Esophagus squamous epithelium (tissue), 5 donors: ENCODE data around the gene UBXN1. TPM values are rescaled to one million over a fixed set of nuclear protein-coding genes. Genes with fewer than 3 reads are reported as not detected.

Experiments
- DNase-seq: peaks from one replicate; lab custom pipeline; 2025; lab: John Stamatoyannopoulos, UW
- H3K27ac ChIP-seq, 4 donors: fragments of 200-600 bp; sonication (generic); one replicate each; pipeline ENCODE4 v1.5.1; 2016 to 2019; ENCODE audit warnings: mild to moderate bottlenecking in 1 of 4
- H3K27me3 ChIP-seq, 4 donors: fragments of 200-600 bp; sonication (generic); 1 replicate in 3 of 4; 2 replicates in 1 of 4; pipeline versions ENCODE4 v1.5.1 to v1.6.0; 2017 to 2021; ENCODE audit warnings: antibody characterized with exemption in 1 of 4
- H3K36me3 ChIP-seq, 3 donors: fragments of 200-600 bp; sonication (generic); one replicate each; pipeline ENCODE4 v1.5.1; 2016 to 2019
- H3K4me1 ChIP-seq, 3 donors: fragments of 200-600 bp; sonication (generic); one replicate each; pipeline ENCODE4 v1.5.1; 2017 to 2019
- H3K4me3 ChIP-seq, 4 donors: fragments of 200-600 bp; sonication (generic); 1 replicate in 3 of 4; 2 replicates in 1 of 4; pipeline ENCODE4 v1.5.1; 2016 to 2019; ENCODE audit warnings: mild to moderate bottlenecking in 2 of 4, moderate library complexity in 1 of 4
- H3K9me3 ChIP-seq, 3 donors: fragments of 200-600 bp; sonication (generic); one replicate each; pipeline ENCODE4 v1.5.1; 2016 to 2019
- POLR2A ChIP-seq, 4 donors: fragments of 450-650 bp; IDR thresholded peaks; one replicate each; pipeline ENCODE4 v1.6.1; 2017; ENCODE audit warnings: antibody characterized with exemption in 4 of 4, mild to moderate bottlenecking in 4 of 4, moderate library complexity in 3 of 4
- WGBS, 2 donors: methylation state at CpG; one replicate each; pipeline ENCODE4 v1.1.5; 2018; 5-methylcytosine and 5-hydroxymethylcytosine counted together
- intact Hi-C: fragments of 100-400 bp; cut with DNase I; formaldehyde crosslinking; loops from one replicate; pipeline ENCODE4 v1.15.0; 2022
- total RNA-seq, 4 donors: library from RNA; depleted of rRNA; stranded (reverse); fragments of >200 nt; gene quantifications; one replicate each; pipeline ENCODE4 v1.1.0, GENCODE V29; 2016
- TF ChIP-seq, protein P1 (sequence below), 6 experiments: fragments of 450-650 bp in 4 of 6; fragments of 200-600 bp in 2 of 6; sonication (generic) in 2 of 6; IDR thresholded peaks; one replicate each; pipeline ENCODE4 v1.5.1; 2016 to 2019; ENCODE audit warnings: antibody characterized with exemption in 6 of 6, mild to moderate bottlenecking in 4 of 6, moderate library complexity in 4 of 6
- donor health status: DM: yes; HTN: yes; CAD: no.

Gene UBXN1
- total RNA-seq, 4 donors from 2014 or later: 67.3 to 148 (median 86.1) TPM

DNA sequence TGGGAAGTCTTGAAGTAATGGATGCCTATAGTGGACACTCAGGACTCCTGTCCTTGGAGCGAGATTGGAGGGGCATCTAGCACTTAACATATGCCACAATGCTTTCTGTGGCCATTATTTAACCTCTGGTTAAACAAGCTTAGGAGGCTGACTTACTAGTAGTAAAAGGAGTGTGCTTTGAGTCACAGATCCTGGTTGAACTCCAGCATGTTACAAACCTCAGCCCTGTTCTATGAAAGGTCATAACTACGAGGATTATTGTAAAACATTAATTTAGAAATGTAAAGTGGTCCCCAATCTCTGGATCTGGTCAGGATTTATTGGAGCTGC is 5.7 kb downstream of the UBXN1 start:
- no peak for DNase-seq
- Histone ChIP-seq H3K36me3 (peaks cover 0 to 54% (median 9%) of the 10 kb centered on the region in 3 donors), H3K4me1 (peaks cover 19 to 83% (median 36%) of the 10 kb centered on the region in 3 donors), H3K9me3 (no peaks in the 10 kb centered on the region), H3K4me3 (peak overlapping the region in 2 of 4 donors; percentile 75 to 85), H3K27ac (peak overlapping the region; percentile 92 to 95 (median 93)), H3K27me3 (no peaks in the 10 kb centered on the region)
- intact Hi-C loops: loop anchor here (5.0 kb wide), 1 partner anchor 76 kb away; no protein-coding TSS in a partner anchor
- 59 to 75% methylated on average over 2 of the region's 2 CpGs for WGBS, 2 donors
- no peak for TF ChIP-seq POLR2A (IDR thresholded peaks at IDR 0.05)
- TF ChIP-seq, protein P1, sequence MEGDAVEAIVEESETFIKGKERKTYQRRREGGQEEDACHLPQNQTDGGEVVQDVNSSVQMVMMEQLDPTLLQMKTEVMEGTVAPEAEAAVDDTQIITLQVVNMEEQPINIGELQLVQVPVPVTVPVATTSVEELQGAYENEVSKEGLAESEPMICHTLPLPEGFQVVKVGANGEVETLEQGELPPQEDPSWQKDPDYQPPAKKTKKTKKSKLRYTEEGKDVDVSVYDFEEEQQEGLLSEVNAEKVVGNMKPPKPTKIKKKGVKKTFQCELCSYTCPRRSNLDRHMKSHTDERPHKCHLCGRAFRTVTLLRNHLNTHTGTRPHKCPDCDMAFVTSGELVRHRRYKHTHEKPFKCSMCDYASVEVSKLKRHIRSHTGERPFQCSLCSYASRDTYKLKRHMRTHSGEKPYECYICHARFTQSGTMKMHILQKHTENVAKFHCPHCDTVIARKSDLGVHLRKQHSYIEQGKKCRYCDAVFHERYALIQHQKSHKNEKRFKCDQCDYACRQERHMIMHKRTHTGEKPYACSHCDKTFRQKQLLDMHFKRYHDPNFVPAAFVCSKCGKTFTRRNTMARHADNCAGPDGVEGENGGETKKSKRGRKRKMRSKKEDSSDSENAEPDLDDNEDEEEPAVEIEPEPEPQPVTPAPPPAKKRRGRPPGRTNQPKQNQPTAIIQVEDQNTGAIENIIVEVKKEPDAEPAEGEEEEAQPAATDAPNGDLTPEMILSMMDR (IDR thresholded peaks at IDR 0.05): no peak

- peaks cover 0 to 54% (median 0%) of the 10 kb centered on the region in 3 donors for H3K36me3 ChIP-seq
- peaks cover 26 to 83% (median 38%) of the 10 kb centered on the region in 3 donors for H3K4me1 ChIP-seq
- WGBS, 2 donors: 0% methylated on average over 2 to 23 of the region's 59 CpGs
- intact Hi-C loops: loop anchor here (5.0 kb wide), 1 partner anchor 74 kb away; no protein-coding TSS in a partner anchor
- DNase-seq: peak; percentile 40
- peak within 1 kb of the TSS; percentile 75 to 96 (median 82) for H3K4me3 ChIP-seq
- no peaks in the 10 kb centered on the region for H3K27me3 ChIP-seq
- TF ChIP-seq, protein P1 (IDR thresholded peaks at IDR 0.05): peak in 1 of 6 experiments; percentile 9
- peak in 2 of 4 donors; percentile 46 to 67 for TF ChIP-seq POLR2A (IDR thresholded peaks at IDR 0.05)
- peak within 1 kb of the TSS; percentile 92 to 95 (median 93) for H3K27ac ChIP-seq
- H3K9me3 ChIP-seq: no peaks in the 10 kb centered on the region
Measured at GRCh38 chr11:62671608-62672389, 7.1 kb downstream of the UBXN1 start, which contains the start of the genes LBHD1 and UQCC3. Gene LBHD1, minus strand, starts transcription at chr11:62672267. Its CDS starts 2,236 bp downstream, at chr11:62670031. Gene UQCC3, plus strand, starts transcription at chr11:62671673. Its CDS starts 73 bp downstream, at chr11:62671746.

DNA sequence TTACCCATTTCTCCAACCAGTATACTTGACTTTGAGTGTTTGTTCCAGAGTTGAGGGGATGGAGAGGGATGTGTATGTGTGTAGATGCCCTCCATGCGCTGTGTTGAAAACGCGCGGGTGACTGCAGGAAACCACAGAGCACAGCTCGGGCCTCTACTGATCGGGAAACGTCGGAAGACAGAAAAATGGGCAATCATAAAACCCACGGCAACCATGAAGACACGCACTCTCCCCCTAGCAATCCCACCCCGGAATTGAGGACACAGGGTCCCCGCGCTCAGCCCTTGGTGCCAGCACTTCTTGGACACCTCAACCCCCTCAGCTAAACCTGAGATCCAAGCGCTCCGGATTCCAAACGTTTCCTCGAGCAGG is 7.7 kb downstream of the UBXN1 start:
- 0% methylated on average over 17 of the region's 17 CpGs for WGBS, 2 donors
- Histone ChIP-seq H3K4me3 (peak overlapping the region; percentile 75 to 96 (median 82)), H3K27me3 (no peaks in the 10 kb centered on the region), H3K36me3 (peaks cover 0 to 53% (median 4%) of the 10 kb centered on the region in 3 donors), H3K4me1 (peaks cover 32 to 83% (median 42%) of the 10 kb centered on the region in 3 donors), H3K9me3 (no peaks in the 10 kb centered on the region), H3K27ac (peak overlapping the region; percentile 92 to 95 (median 93))
- intact Hi-C loops: loop anchor here (5.0 kb wide), 1 partner anchor 74 kb away; no protein-coding TSS in a partner anchor
- TF ChIP-seq POLR2A (IDR thresholded peaks at IDR 0.05): no peak
- TF ChIP-seq, protein P1 (IDR thresholded peaks at IDR 0.05): no peak
- DNase-seq: no peak

- intact Hi-C loops: loop anchor here (5.0 kb wide), 1 partner anchor 72 kb away; no protein-coding TSS in a partner anchor
- H3K4me1 ChIP-seq: peaks cover 34 to 78% (median 44%) of the 10 kb centered on the region in 3 donors
- DNase-seq: no peak
- peak overlapping the region in 2 of 4 donors; percentile 22 to 95 for H3K27ac ChIP-seq
- no peaks in the 10 kb centered on the region for H3K9me3 ChIP-seq
- no peak overlapping the region for H3K4me3 ChIP-seq
- no peaks in the 10 kb centered on the region for H3K27me3 ChIP-seq
- TF ChIP-seq POLR2A (IDR thresholded peaks at IDR 0.05): no peak
- TF ChIP-seq, protein P1 (IDR thresholded peaks at IDR 0.05): no peak
- peaks cover 0 to 37% (median 5%) of the 10 kb centered on the region in 3 donors for H3K36me3 ChIP-seq
- 55 to 72% methylated on average over 3 to 4 of the region's 4 CpGs for WGBS, 2 donors
Measured at GRCh38 chr11:62669420-62670161, 9.3 kb downstream of the UBXN1 start.
